Activated CD8-positive, alpha-beta T cell treated with anti-CD3 and anti-CD28 coated beads, Interleukin-2, amount 10 ng/mL, durations not matched to agents 7 days and 5 days (primary cell): ENCODE measurements around the gene PDS5B. TPM values are rescaled to one million over a fixed set of nuclear protein-coding genes. Genes with fewer than 3 reads are reported as not detected.

Experiments
- ATAC-seq: fragments of 150-1000 bp; cut with Tn5 transposase; one replicate; pipeline ENCODE4 v1.10.0; 2021; ENCODE audit warnings: moderate library complexity
- CTCF ChIA-PET: fragments of 350-600 bp; sonication (Branson Sonifier 250); formaldehyde crosslinking; loops from one replicate; lab custom pipeline; 2021; ENCODE audit warnings: antibody characterized with exemption; lab: Charles Lee
- POLR2A ChIA-PET: fragments of 350-600 bp; sonication (Branson Sonifier 250); formaldehyde crosslinking; loops from one replicate; lab custom pipeline; 2021; ENCODE audit warnings: antibody characterized with exemption; lab: Charles Lee
- DNase-seq: peaks from one replicate; pipeline ENCODE4 v3.0.0-alpha.2; 2020
- H3K27ac Mint-ChIP-seq: one replicate; pipeline ENCODE4 v1.8.0; 2021; ENCODE audit warnings: mild to moderate bottlenecking, mixed read lengths
- H3K27me3 Mint-ChIP-seq: one replicate; pipeline ENCODE4 v1.8.0; 2021; ENCODE audit warnings: low read depth, mixed read lengths
- H3K36me3 Mint-ChIP-seq: one replicate; pipeline ENCODE4 v1.8.0; 2021; ENCODE audit warnings: low read depth, mixed read lengths
- H3K4me1 Mint-ChIP-seq: one replicate; pipeline ENCODE4 v1.8.0; 2021; ENCODE audit warnings: low read depth, mixed read lengths
- H3K4me3 Mint-ChIP-seq: one replicate; pipeline ENCODE4 v1.8.0; 2021; ENCODE audit warnings: mild to moderate bottlenecking, mixed read lengths
- H3K9me3 Mint-ChIP-seq: one replicate; pipeline ENCODE4 v1.8.0; 2022; ENCODE audit warnings: mixed read lengths; ENCODE audit not compliant: insufficient read depth
- total RNA-seq, 2 experiments: library from RNA; stranded (reverse); gene quantifications; one replicate each; pipeline ENCODE4 v1.2.3, GENCODE V29; 2021

PDS5B gene
- total RNA-seq, 2 experiments from 2014 or later: 62.5 to 72.3 TPM

GRCh38 chr13:32657309-32657708 lies 71.1 kb downstream of the PDS5B start:
- H3K36me3 Mint-ChIP-seq: peaks cover 53% of the 10 kb centered on the region
- no peak overlapping the region for H3K4me3 Mint-ChIP-seq
- no peak for DNase-seq
- no peak for ATAC-seq
- H3K9me3 Mint-ChIP-seq: peaks cover 5% of the 10 kb centered on the region
- H3K4me1 Mint-ChIP-seq: peaks cover 8% of the 10 kb centered on the region
- H3K27me3 Mint-ChIP-seq: no peaks in the 10 kb centered on the region
- POLR2A ChIA-PET: no interaction called here
- no peak overlapping the region for H3K27ac Mint-ChIP-seq
- CTCF ChIA-PET: interaction anchor here (1.3 to 2.9 kb wide), 3 partner anchors 12 to 296 kb away, joined by 3 to 16 read pairs (median 4); no protein-coding TSS in a partner anchor

- Mint-ChIP-seq H3K36me3 (peaks cover 42% of the 10 kb centered on the region), H3K27me3 (no peaks in the 10 kb centered on the region), H3K4me1 (peaks cover 8% of the 10 kb centered on the region), H3K4me3 (no peak overlapping the region), H3K9me3 (peaks cover 5% of the 10 kb centered on the region), H3K27ac (no peak overlapping the region)
- ChIA-PET CTCF (interaction anchor here (1.3 to 2.8 kb wide), 6 partner anchors 9 to 358 kb away, joined by 4 to 24 read pairs (median 4); partner anchors contain the start of gene PDS5B), POLR2A (no interaction called here)
- no peak for DNase-seq
- ATAC-seq: no peak
Measured at GRCh38 chr13:32659736-32660135, 73.5 kb downstream of the PDS5B start.

- DNase-seq: no peak
- H3K27ac Mint-ChIP-seq: no peak overlapping the region
- H3K36me3 Mint-ChIP-seq: peaks cover 39% of the 10 kb centered on the region
- H3K9me3 Mint-ChIP-seq: peaks cover 5% of the 10 kb centered on the region
- no peaks in the 10 kb centered on the region for H3K27me3 Mint-ChIP-seq
- peaks cover 8% of the 10 kb centered on the region for H3K4me1 Mint-ChIP-seq
- POLR2A ChIA-PET: no interaction called here
- no peak overlapping the region for H3K4me3 Mint-ChIP-seq
- CTCF ChIA-PET: interaction anchor here (0.7 to 2.8 kb wide), 10 partner anchors 8 to 357 kb away, joined by 3 to 24 read pairs (median 4); partner anchors contain the start of gene PDS5B
- no peak for ATAC-seq
Measured at GRCh38 chr13:32660227-32660626, 74.0 kb downstream of the PDS5B start.

GRCh38 chr13:32661685-32662084 lies 75.4 kb downstream of the PDS5B start:
- ATAC-seq: no peak
- H3K36me3 Mint-ChIP-seq: peaks cover 30% of the 10 kb centered on the region
- H3K9me3 Mint-ChIP-seq: no peaks in the 10 kb centered on the region
- H3K4me1 Mint-ChIP-seq: peaks cover 8% of the 10 kb centered on the region
- ChIA-PET POLR2A (interaction anchor here (0.6 kb wide), 1 partner anchor 124 kb away, joined by 3 read pairs; no protein-coding TSS in a partner anchor), CTCF (interaction anchor here (0.9 to 2.8 kb wide), 4 partner anchors 11 to 881 kb away, joined by 3 to 24 read pairs (median 6); no protein-coding TSS in a partner anchor)
- H3K4me3 Mint-ChIP-seq: no peak overlapping the region
- no peak for DNase-seq
- no peak overlapping the region for H3K27ac Mint-ChIP-seq
- H3K27me3 Mint-ChIP-seq: no peaks in the 10 kb centered on the region

- DNase-seq (no peak), ATAC-seq (no peak)
- H3K27me3 Mint-ChIP-seq: no peaks in the 10 kb centered on the region
- peaks cover 28% of the 10 kb centered on the region for H3K36me3 Mint-ChIP-seq
- POLR2A ChIA-PET: no interaction called here
- no peaks in the 10 kb centered on the region for H3K9me3 Mint-ChIP-seq
- no peaks in the 10 kb centered on the region for H3K4me1 Mint-ChIP-seq
- CTCF ChIA-PET: no interaction called here
- no peak overlapping the region for H3K4me3 Mint-ChIP-seq
- no peak overlapping the region for H3K27ac Mint-ChIP-seq
Measured at GRCh38 chr13:32663660-32664059, 77.4 kb downstream of the PDS5B start.

DNA sequence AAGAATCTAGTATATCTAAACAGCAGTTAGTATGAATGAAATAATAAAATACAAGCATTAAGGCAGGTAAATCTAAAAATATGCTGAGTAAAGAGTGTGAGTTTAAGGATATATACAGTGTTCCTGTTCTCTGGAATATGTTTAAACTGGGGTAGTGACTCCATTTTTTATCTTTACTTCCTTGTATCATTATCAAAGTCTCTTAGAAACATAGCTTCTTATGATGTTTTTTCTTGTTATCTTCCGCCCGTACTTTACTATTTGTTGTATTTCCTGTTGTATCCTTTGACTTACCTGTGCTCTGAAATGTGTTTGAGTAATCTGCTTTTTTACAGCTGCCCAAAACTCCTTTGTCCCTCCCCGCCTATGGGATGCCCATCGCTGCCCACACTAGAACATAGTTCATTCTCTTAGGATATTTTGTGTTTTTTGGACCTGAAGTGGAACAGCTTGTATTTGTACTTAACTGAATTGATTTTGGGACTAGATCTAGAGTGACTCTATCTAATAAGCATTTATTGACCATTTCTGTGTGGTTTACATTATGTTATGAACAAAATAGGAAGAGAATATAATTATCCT lies 80.8 kb downstream of the PDS5B start:
- no peak overlapping the region for H3K27ac Mint-ChIP-seq
- DNase-seq: no peak
- no peak overlapping the region for H3K4me3 Mint-ChIP-seq
- H3K4me1 Mint-ChIP-seq: no peaks in the 10 kb centered on the region
- peaks cover 32% of the 10 kb centered on the region for H3K36me3 Mint-ChIP-seq
- ChIA-PET POLR2A (no interaction called here), CTCF (interaction anchor here (3.6 to 4.5 kb wide), 3 partner anchors 16 to 79 kb away, joined by 24 to 29 read pairs (median 28); no protein-coding TSS in a partner anchor)
- no peaks in the 10 kb centered on the region for H3K9me3 Mint-ChIP-seq
- no peak for ATAC-seq
- H3K27me3 Mint-ChIP-seq: no peaks in the 10 kb centered on the region

DNA sequence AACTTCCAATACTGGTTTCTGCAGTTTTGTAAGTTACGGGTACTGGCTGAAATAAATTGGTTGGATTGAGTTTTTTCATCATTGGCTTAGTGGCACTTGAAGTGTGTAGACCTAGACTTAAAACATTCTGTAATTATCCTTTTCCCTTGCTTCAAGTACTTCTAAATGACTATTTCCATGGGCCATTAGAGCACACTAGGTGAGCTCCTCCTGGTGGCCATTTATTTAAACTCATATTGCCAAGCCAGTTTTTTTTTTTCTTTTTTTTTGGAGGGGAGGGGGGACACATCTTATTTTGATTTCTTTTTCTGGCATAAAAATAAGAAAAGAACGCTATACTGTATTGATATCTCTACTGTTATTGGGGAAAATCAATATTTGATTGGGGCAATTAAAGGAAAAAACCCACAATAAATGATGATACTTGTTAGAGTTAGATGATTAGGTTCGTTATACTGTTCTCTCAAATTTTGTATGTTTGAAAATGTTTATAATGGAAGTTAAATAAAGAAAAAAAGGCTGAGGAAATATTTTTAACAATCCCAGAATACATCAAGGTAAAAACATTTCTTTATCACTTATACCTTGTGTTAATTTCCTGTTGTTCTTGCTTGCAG lies 82.9 kb downstream of the PDS5B start:
- CTCF ChIA-PET: interaction anchor here (0.6 to 4.5 kb wide), 35 partner anchors 9 to 1049 kb away, joined by 3 to 29 read pairs (median 4); partner anchors contain the start of gene PDS5B
- H3K4me3 Mint-ChIP-seq: no peak overlapping the region
- no peak overlapping the region for H3K27ac Mint-ChIP-seq
- POLR2A ChIA-PET: no interaction called here
- peak; percentile 44 for ATAC-seq
- no peaks in the 10 kb centered on the region for H3K27me3 Mint-ChIP-seq
- H3K4me1 Mint-ChIP-seq: no peaks in the 10 kb centered on the region
- peaks cover 44% of the 10 kb centered on the region for H3K36me3 Mint-ChIP-seq
- H3K9me3 Mint-ChIP-seq: no peaks in the 10 kb centered on the region
- peak; percentile 26 for DNase-seq

DNA sequence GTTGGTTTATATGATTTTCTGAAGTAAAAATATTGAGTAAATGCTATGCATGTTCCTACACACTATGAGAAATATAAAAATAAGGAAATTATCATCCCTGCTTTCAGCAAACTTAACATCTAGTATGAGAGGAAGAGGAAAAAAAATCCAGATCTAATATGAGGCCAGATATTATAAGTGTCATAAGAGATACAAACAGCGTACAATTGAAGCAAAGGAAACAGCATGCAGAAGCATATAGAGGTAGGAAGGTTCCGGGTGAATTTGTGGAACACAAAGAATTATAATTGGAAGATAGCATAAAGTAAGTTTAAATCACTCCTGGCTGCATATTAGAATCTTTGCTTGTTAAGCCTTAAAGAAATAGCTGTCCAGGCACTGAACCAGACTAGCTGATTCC lies 88.3 kb downstream of the PDS5B start:
- Mint-ChIP-seq H3K4me3 (no peak overlapping the region), H3K9me3 (no peaks in the 10 kb centered on the region), H3K27me3 (no peaks in the 10 kb centered on the region), H3K27ac (no peak overlapping the region), H3K4me1 (no peaks in the 10 kb centered on the region), H3K36me3 (peaks cover 61% of the 10 kb centered on the region)
- DNase-seq (no peak), ATAC-seq (no peak)
- POLR2A ChIA-PET: no interaction called here
- CTCF ChIA-PET: interaction anchor here (0.5 to 1.9 kb wide), 3 partner anchors 13 to 78 kb away, joined by 3 to 4 read pairs (median 4); no protein-coding TSS in a partner anchor

DNA sequence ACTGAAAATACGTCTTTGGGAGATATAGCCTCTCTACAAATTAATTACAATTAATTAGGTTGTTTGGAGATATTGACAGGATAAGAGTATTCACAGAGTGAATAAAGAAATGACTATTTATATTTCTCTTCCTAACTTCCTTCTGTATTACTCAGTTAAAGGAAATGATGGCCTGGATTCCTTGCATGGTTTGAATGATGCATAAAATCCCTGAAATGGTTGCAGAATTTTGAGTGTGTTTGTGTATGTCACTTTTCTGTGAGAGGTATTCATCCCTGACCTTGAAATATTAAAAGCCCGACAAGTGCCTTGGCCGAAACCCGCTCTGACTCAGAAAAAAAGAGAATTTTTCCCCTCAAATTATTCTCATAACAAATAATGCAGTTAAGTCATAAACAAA lies 90.0 kb downstream of the PDS5B start:
- ChIA-PET CTCF (interaction anchor here (1.8 kb wide), 1 partner anchor 47 kb away, joined by 4 read pairs; no protein-coding TSS in a partner anchor), POLR2A (no interaction called here)
- H3K27me3 Mint-ChIP-seq: no peaks in the 10 kb centered on the region
- peaks cover 70% of the 10 kb centered on the region for H3K36me3 Mint-ChIP-seq
- H3K4me1 Mint-ChIP-seq: no peaks in the 10 kb centered on the region
- DNase-seq: no peak
- no peak for ATAC-seq
- H3K9me3 Mint-ChIP-seq: no peaks in the 10 kb centered on the region
- no peak overlapping the region for H3K27ac Mint-ChIP-seq
- H3K4me3 Mint-ChIP-seq: no peak overlapping the region

DNA sequence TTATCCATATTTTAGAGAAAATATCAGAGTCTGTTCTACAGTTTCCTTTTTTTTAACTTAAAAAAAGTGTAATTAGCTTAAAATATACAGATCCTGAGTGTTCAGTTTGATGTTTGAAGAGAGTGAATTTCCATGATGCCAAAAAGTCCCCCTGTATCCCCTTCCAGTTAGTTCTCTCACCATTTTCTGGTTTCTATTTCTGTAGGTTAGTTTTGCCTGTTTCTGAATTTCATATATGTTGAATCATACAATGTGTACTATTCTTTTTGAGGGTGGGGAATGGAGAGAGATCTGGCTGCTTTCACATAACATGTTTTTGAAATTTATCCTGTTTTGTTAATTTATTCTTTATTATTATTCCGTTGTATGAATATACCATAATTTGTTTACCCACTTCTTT lies 95.9 kb downstream of the PDS5B start:
- H3K27ac Mint-ChIP-seq: no peak overlapping the region
- ChIA-PET CTCF (interaction anchor here (1.5 kb wide), 2 partner anchors 13 to 43 kb away, joined by 3 to 5 read pairs; no protein-coding TSS in a partner anchor), POLR2A (no interaction called here)
- DNase-seq (no peak), ATAC-seq (no peak)
- H3K4me3 Mint-ChIP-seq: no peak overlapping the region
- no peaks in the 10 kb centered on the region for H3K4me1 Mint-ChIP-seq
- H3K27me3 Mint-ChIP-seq: no peaks in the 10 kb centered on the region
- H3K36me3 Mint-ChIP-seq: peaks cover 67% of the 10 kb centered on the region
- H3K9me3 Mint-ChIP-seq: no peaks in the 10 kb centered on the region

GRCh38 chr13:32682740-32683139 lies 96.5 kb downstream of the PDS5B start:
- no peak overlapping the region for H3K27ac Mint-ChIP-seq
- POLR2A ChIA-PET: no interaction called here
- no peak overlapping the region for H3K4me3 Mint-ChIP-seq
- H3K4me1 Mint-ChIP-seq: no peaks in the 10 kb centered on the region
- peaks cover 66% of the 10 kb centered on the region for H3K36me3 Mint-ChIP-seq
- no peaks in the 10 kb centered on the region for H3K9me3 Mint-ChIP-seq
- H3K27me3 Mint-ChIP-seq: no peaks in the 10 kb centered on the region
- CTCF ChIA-PET: interaction anchor here (1.5 kb wide), 2 partner anchors 13 to 43 kb away, joined by 3 to 5 read pairs; no protein-coding TSS in a partner anchor
- no peak for ATAC-seq
- DNase-seq: no peak

GRCh38 chr13:32687275-32687674 lies 101.0 kb downstream of the PDS5B start:
- Mint-ChIP-seq H3K27ac (no peak overlapping the region), H3K27me3 (no peaks in the 10 kb centered on the region), H3K4me1 (no peaks in the 10 kb centered on the region), H3K4me3 (no peak overlapping the region), H3K36me3 (peaks cover 40% of the 10 kb centered on the region), H3K9me3 (no peaks in the 10 kb centered on the region)
- no peak for ATAC-seq
- no peak for DNase-seq
- POLR2A ChIA-PET: no interaction called here
- CTCF ChIA-PET: interaction anchor here (0.9 to 2.5 kb wide), 2 partner anchors 13 to 18 kb away, joined by 4 to 11 read pairs; no protein-coding TSS in a partner anchor
